ENCODE measurements around the gene BTBD2.
"Not testable (repeated sequence)": the region's sequence is repeated elsewhere in the genome, so short reads cannot be mapped to it uniquely, and the experiment has no call there.

Gene BTBD2

DNA sequence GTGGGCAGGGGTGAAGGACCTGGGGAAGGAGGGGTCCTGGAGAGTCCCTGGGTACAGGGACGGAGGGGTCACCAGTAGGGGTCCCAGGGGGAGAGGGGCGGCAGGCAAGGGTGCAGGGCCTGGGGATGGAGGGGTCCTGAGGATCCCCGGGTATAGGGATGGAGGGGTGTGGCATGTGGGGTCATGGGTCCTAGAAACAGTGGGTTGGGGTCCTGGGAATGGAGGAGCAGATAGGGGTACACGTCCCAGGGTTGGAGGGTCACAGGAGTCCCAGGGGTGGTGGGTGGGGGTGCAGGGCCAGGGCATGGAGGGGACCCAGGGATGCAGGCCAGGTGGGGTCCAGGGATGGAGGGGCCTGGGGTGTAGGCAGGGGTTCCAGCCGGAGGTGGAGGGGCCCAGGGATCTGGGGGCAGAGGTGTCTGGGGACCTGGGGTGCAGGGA is 1.4 kb downstream of the BTBD2 start:
- DNase-seq (ENCODE audit: low read depth in 2 of 2): no peak

DNA sequence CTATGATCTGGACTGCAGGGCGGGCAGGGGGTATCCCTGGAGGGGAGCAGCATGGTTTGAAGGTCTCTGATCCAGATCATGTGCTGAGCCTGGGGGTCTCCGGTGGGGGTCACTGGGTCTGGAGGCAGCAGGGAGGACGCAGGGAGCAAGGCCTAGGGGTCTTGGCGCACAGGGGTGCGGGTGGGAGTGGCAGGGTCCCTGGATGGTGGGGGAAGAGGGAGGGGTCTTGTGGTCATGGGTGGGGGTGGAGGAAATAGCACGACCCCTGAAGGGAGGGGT is 1.9 kb downstream of the BTBD2 start:
- DNase-seq (ENCODE audit: low read depth in 2 of 2): no peak

DNA sequence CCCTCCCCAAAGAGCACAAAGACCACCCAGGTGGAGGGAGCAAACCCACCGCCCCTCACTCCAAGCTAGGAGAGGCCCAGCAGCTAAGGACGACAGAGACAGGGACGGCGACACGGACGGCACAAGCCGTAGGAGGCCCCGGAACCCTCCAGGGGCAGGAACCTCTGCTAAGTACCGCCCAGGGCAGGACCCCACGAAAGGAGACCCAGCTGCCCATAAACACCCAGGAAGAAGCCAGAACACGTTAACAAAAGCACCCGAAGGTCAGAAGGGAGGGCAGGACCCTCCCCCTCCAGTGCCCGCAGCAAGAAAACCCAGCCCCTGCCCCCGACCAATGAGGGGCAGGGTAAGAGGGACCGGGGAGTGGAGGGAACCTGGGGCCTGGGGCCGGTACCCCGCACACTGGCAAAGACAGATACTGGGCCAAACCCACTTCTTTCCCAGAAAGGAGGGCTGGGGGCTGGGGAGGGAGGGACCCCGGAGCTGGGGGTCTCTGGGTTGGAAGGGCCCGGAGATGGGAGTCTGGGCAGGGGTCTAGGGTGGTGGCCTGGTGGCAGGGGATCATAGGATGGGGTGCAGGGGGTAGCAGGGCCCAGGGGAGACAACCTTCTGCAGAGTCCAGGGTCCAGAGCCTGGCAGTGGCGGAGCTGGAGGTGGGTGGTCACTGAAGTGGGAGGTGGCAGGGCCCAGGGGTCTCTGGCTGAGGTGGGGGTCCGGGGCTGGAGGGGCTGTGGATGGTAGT is 2.4 kb downstream of the BTBD2 start:
- no peak for DNase-seq (ENCODE audit: low read depth in 2 of 2)

DNA sequence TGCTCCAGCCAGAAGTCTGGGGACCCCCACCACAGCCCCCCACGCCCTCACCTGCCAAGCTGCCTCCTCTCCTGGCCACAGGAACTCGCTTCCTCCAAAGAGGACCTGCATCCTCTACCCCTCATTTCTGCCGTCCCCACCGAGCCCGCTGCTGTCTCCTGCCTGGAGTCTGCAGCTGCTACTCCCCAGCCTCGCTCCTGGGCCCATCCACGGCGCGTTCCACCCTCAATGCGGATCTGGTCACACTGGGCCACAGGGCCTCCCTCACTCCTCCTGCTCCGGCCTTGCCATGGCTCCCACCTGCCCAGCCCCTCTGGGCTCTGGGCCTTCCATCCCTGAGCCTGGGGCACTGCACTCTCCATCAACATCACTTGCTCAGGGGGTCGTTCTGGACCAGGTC is 4.3 kb downstream of the BTBD2 start:
- DNase-seq (ENCODE audit: low read depth in 2 of 2): no peak

DNA sequence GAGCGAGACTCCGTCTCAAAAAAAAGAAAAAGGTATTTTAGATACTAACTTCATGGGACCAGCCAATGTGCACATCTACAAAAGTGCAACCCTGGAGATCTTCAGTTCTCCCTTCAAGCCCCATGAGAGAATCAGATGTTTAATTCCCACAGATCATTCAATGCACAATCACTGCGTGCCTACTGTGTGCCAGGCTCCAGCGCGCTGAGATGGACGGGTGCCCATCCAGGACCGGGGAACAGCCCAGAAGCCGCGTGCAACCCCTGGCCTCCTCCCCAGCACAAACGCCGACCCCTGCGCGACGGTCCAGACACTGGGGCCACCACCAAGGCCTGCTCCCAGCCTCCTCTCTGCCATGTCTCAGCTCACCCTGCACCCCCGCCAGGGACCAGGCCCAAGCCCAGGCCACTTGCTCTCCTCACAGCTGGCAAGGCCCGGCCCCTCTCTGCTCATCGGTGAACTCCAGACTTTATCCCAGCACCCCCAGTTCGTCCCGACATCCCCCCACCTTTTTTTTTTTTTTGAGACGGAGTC is 5.3 kb downstream of the BTBD2 start:
- DNase-seq (ENCODE audit: low read depth in 2 of 2): no peak

DNA sequence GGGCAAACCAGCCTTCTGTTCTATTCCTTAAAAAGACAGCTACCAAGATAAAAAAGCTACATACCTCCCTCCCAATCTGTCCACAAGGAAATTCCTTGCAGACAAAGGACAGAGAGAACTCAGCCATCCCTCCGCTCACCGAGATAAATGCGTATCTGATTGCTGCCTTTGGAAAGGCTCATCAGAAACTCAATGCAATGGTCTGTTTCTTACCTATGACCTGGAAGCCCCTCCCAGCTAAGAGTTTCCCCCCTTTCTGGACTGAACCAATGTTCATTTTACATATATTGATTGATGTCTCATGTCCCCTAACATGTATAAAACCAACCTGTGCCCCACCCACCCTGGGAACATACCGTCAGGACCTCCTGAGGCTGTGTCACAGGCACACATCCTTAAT is 11.6 kb downstream of the BTBD2 start:
- DNase-seq (ENCODE audit: low read depth in 2 of 2): no peak

DNA sequence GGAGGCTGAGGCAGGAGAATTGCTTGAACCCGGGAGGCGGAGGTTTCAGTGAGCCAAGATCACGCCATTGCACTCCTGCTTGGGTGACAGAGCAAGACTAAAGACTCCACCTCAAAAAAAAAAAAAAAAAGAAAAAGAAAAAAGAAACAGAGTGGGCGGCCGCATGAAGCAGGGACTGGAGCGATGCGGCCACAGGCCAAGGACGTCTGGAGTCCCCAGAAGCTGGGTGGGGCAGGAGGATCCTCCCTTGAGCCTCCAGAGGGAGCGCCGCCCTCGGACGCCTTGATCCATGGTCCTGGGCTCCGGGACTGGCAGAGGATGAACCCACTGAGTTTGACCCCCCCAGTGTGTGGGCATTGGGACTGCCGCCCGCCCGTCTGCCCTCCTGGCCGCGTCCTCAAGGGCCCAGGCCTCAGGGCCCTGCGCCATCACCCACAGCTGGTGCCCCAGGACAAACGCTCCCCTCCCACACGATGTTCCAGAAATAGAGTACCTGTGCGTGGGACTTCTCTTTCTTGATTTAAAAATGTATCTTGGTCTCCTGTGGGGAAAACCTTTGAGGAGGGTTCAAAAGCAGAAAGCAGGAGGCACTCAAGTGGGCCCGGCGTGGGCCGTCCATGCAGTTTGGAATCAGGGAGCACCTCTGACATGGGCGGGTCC is 15.5 kb downstream of the BTBD2 start:
- DNase-seq (ENCODE audit: low read depth in 2 of 2): no peak

DNA sequence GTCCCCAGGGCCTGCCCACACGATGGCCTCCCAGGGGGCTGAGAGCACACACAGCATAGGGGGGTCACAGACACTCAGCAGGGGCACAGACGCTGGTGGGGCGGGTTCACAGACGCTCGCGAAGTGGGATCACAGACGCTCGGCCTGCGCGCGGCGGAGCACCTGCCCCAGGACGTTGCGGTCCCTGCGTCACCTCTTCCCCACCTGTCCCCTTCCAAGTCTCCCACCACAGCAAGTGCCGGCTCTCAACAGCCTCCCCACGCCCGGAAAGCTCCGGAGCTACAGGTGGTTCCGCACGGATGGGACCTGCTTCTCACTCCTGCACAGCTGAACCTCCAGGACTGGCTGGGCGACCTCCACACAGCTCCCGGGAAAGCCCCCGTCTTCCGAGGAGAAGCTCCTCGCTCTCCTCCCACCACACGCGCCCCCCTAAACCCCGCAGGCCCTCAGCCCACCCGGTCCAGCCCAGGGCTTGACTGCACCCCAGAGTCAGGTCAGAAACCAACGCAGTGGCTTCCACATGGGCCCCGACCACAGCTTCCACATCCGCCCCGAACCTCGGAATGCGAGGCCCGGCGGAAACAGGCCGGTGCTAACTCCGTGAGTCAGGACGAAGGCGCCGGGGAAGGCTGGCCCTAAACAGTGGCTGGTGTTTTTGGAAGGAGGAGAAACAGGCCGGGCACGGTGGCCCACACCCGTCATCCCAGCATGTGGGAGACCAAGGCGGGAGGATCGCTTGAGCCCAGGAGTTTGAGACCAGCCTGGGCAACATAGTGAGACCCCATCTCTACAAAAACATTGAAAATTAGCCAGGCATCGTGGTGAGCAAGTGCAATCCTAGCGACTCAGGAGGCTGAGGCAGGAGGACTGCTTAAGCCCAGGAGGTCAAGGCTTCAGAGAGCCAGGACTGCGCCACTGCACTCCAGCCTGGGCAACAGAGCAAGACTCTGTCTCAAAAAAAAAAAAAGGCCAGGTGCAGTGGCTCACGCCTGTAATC is 16.5 kb downstream of the BTBD2 start:
- DNase-seq (ENCODE audit: low read depth in 2 of 2): no peak

DNA sequence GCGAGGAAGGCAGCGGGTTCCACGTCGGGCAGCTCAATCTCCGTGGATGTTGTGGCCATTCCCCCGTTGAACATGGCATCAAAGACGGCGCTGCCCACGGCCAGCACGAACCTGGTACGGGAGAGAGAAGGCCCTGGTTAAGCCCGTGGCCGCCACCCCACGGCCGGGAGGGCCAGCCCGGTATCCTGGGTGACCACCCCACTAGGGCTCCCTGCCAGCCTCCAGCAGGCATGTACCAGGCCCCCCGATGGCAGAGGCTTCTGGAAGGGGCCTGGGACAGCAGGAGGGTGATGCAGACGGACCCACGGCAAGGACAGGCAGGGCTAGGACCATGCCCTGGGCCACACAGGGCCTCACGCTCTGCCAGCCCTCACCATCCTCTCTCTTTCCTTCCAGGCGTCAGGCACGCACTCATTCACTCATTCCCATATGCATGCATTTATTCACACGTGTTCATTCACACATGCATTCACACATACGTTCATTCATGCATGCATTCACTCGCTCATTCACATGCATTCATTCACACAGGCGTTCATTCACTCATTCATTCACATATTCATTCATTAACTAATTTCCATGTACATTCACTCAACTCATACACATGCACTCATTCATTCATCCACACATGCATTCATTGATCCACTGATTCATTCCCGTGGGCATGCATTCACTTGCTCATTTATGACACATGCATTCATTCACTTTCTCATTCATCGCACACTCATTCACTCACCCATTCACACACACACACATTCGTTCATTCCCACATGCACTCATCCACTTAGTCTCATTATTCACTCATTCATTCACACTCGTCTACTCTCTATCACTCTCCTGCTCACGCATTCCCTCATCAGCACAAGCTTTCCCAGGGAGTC is 17.9 kb downstream of the BTBD2 start:
- DNase-seq (ENCODE audit: low read depth in 2 of 2): no peak

DNA sequence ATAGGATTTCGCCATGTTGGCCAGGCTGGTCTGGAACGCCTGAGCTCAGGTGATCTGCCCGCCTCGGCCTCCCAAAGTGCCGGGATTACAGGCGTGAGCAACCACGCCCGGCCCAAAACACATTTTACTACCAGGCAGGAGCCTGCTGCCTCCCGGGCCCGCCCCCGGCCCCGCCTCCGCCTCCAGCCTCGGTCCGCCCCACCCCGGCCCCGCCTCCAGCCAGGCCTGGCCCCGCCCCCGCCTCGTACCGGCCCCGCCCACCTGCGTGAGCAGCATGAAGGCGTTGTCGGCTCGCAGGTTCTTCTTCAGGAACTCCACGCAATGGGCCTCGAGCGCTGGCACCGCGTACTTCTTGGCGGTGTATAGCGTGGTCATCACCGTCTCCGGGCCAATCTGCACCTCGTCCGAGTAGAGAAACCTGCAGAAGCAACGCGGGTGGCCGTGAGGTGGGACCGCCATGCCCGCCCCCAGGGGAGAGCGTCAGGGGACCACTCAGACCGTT is 22.7 kb downstream of the BTBD2 start:
- no peak for DNase-seq (ENCODE audit: low read depth in 2 of 2)

DNA sequence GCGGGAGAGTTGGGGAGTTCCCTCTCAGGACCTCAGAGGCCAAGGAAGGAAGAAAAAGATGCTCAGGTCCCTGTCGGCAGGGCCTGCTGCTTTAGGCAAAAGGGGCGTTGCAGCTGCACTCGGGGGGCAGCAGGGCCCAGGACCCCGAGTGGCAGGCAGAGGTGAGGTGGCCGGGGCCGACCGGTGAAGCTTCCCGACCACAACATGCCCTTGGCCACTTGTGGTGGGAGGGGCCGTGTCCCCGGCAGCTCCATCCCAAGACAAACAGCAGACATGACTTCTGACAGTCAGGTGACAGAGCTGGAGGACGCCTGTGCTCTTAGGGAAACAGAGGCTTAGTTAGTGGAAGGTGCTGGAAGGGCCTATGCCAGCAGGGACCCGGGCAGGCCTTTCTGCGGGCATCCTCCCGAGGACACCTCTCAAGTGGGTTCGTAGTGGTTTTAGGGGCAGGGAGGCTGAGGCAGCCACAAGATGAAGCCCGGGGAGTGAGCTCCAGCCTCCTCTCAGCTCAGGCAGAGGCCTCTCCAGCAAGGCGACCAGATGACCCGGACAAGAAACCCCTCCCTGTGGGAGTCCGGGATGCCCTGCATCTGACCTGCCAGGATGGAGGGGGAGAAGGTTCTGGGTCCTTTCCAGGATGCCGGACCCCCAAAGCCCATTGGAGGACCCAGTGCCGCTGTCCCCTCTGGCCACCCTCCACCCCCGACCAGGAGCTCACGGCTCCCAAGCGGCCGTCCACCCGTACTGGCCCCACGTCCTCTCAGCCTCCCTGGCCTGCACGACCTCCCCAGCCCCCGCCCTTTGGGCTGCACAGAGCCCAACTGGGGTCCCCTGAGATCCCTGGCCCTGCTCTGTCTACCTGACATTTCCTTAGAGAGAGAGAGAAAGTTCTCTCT is 24.2 kb downstream of the BTBD2 start:
- DNase-seq (ENCODE audit: low read depth in 2 of 2): no peak

DNA sequence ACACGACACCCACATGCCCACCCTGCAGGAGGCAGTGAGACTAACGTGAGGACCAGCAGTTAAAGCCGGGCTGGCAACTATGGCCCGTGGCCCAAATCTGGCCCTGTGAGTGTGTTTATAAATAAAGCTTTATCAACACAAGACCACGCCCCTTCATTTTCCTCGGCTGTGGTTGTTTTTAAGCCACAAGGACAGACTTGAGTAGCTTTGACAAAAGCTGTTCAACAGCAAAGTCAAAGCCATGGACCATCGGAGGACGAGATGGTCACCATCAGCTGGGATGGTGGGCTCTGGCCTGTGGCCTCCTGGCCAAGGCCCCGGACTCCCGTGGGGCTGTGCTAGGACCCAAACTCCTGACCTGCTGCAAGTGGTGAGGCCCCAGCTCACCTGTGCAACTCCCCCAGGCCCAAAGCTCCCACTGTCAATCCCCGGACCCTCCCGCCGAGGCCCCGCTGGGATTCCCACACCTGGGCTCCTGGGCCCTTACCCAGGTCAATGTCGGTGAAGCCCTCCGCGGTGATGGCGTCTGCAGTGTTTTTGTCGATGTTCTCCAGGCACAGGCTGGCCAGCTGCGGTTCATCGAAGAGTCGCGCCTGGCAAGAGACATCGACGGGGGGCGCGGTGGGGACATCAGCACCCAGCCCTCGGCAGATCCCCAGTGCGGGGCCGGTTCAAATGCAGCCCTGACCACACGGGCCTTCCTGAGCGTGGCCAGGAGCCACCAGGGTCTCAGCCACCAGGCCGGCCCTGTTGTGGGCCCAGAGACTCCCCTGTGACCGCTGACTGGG is 25.1 kb downstream of the BTBD2 start:
- no peak for DNase-seq (ENCODE audit: low read depth in 2 of 2)

DNA sequence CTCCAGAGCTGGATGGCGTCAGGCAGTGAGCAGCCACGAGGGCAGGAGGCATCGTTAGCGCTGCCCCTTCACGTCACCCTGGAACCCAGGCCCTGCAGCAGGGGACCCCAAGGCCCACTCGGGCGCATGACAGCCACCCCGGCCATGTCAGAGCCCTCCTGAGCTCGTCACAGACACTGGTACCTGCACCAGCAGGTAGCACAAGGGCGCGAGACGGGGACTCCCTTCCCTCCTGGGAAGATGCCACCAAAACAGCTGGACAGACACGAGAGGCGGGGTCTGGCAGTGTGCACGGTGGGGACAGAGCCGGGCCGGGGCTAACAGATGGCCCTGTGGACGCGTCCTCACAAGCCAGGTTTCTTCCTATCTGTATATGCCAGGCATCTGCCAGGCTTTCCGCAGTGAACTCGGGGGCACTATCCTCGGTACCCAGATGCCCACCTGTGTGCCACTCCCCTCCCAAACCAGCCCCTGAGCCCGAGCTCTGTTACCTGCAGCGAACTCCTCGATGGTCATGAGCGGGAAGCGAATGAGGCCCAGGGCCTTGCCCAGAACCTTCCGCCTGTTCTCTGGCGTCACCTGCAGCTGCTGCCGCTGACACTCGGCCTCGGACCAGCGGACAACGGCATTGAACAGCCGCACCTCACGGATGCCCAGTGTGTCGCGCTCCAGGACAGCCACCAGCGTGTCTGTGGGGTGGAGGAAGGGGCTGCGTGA is 25.8 kb downstream of the BTBD2 start:
- DNase-seq (ENCODE audit: low read depth in 2 of 2): no peak

DNA sequence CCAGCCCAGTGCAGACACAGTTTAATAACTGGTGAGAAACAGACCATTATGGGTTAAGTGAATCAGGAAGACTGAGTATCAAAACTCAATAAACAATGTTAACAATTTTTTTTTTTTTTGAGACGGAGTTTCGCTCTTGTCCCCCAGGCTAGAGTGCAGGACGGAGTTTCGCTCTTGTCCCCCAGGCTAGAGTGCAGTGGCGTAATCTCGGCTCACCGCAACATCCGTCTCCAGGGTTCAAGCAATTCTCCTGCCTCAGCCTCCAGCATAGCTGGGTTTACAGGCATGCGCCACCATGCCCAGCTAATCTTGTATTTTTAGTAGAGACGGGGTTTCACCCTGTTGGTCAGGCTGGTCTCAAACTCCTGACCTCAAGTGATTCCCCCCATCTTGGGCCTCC is 27.1 kb downstream of the BTBD2 start:
- not testable (repeated sequence) for DNase-seq (ENCODE audit: low read depth in 2 of 2)

DNA sequence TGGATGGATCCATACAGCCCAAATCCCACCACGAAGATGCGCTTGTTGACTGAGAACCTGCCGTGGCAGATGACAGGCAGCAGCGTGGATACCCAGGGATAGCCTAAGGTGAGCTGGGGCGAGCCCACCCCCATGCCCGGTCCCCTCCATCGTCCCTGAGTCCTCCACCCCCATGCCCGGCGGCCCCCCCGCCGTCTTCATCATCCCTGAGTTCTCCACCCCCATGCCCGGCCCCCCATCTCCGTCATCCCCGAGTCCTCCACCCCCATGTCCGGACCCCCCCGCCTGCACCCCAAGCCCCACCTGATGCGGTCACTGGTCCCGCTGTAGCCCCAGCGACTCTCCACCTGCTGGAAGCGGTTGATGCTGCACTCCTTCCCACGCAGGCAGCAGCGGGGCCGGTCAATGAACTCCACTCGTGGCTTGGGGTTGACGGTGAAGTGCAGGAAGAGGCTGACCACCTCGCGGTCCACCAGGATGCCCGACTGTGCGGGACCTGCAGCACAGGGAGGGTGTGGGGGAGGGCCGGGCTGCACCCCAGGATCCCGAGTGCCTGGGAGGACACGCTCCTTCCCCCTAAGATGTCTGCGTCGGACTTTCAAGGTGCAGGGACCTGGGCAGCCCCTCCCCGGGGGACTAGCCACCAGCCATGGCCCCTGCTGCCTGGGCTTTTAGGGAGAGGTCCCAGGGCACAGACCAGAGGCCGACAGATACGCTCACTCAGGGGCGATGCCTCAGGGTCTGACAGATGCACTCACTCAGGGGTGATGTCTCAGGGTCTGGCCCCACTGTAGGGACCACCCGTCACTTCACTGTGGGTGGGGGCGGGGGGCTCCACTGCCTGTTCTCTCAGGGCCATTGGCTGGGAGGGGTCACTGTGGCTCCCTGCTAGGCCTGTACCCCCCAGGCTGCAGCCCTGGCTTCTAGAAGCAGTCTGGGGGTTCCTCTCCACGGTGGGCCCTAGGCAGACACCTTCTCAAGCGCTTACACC is 28.0 kb downstream of the BTBD2 start:
- no peak for DNase-seq (ENCODE audit: low read depth in 2 of 2)

DNA sequence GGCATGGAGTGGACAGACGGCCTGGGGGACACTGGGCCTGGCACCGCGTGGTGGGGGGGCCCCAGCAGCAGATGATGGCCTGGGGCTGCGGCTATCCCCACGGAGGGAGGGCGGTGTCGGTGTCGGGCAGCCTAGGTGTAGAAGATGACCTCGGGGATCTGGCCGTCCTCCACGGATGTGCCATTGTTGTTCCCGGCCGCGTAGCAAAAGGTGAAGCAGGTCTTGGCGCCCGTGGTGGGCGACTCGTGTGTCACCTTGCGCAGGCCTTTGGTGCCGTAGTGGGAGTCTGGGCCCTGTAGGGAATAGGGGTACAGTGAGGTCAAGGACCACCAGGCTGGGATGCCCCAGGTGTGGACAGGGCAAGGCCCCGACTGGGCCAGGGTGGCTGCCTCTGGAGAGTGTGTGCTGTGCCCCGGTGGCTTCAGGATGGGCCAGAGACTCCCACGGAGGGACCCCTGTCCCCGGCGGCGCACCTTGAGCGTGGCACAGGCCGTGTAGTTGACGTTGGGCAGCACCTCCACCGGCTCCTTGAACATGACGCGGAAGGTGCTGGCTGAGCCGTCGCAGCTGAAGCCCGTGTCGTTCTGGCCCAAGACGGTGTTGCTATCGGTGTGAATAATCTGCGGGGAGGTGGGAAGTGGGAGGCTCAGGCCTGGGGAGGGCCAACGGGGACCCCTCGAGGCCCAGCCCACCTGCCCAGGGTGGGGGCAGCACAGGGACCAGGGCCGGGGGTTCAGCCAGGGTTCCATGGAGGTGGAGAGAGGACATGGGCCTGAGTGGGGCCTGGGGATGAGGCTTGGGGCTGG is 29.0 kb downstream of the BTBD2 start:
- no peak for DNase-seq (ENCODE audit: low read depth in 2 of 2)

Measured in stimulated activated CD8-positive, alpha-beta memory T cell treated with anti-CD3 and anti-CD28 coated beads, Interleukin-7, amount 100 ng/mL, for 1 hour (primary cell).